Measurements from ENCODE around the gene MAGED1.

MAGED1 gene

DNA sequence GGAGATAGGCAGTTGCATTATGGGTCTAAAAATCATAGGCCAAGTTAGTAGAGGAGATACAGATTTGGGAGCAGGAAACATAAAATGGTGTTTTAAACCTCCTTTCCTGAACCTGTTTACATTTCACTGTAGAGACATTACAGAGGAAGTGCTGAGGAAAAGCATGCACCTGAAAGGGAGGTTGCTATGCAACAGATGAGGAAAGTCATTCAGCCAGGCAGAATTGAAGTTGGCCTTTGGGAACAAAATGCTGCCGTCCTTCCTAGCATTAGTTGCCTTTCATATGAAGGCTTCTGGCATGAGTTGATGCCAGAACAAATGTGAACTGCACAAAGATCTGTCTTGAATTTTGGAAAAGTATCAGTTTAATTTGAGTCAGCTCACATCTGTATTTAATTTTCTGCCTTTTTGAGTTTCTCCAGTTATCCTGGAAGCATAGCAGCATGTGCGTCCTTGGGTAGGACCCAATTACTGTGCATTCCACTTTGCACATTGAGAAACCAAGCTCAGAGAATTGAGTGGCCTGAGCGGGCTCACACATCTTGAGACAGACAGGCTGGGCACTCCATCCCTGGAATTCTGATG, 38.2 kb downstream of the MAGED1 start:
- no peak overlapping the region for H3K4me3 ChIP-seq (ENCODE audit: low read depth, low read length)
- TF ChIP-seq, protein P1, sequence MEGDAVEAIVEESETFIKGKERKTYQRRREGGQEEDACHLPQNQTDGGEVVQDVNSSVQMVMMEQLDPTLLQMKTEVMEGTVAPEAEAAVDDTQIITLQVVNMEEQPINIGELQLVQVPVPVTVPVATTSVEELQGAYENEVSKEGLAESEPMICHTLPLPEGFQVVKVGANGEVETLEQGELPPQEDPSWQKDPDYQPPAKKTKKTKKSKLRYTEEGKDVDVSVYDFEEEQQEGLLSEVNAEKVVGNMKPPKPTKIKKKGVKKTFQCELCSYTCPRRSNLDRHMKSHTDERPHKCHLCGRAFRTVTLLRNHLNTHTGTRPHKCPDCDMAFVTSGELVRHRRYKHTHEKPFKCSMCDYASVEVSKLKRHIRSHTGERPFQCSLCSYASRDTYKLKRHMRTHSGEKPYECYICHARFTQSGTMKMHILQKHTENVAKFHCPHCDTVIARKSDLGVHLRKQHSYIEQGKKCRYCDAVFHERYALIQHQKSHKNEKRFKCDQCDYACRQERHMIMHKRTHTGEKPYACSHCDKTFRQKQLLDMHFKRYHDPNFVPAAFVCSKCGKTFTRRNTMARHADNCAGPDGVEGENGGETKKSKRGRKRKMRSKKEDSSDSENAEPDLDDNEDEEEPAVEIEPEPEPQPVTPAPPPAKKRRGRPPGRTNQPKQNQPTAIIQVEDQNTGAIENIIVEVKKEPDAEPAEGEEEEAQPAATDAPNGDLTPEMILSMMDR (IDR thresholded peaks at IDR 0.05; ENCODE audit: low read depth, low read length), result no peak

Data from WI38 (cell line).